GM19438 (cell line): ENCODE data around the gene GAREM1.
"Not testable (repeated sequence)": the region's sequence is repeated elsewhere in the genome, so short reads cannot be mapped to it uniquely, and the experiment has no call there.

Source experiments
- ATAC-seq: cut with Tn5 transposase; IDR thresholded peaks from one replicate; pipeline ENCODE4 v1.9.1; 2021; ENCODE audit warnings: low read depth; ENCODE audit not compliant: unreplicated experiment

GAREM1 gene

GRCh38 chr18:32267463-32267862 is 203.2 kb downstream of the GAREM1 start:
- ATAC-seq = no peak

- ATAC-seq = no peak
Measured at GRCh38 chr18:32264401-32264800, 206.3 kb downstream of the GAREM1 start.

GRCh38 chr18:32262092-32262491 is 208.6 kb downstream of the GAREM1 start:
- ATAC-seq = no peak

DNA sequence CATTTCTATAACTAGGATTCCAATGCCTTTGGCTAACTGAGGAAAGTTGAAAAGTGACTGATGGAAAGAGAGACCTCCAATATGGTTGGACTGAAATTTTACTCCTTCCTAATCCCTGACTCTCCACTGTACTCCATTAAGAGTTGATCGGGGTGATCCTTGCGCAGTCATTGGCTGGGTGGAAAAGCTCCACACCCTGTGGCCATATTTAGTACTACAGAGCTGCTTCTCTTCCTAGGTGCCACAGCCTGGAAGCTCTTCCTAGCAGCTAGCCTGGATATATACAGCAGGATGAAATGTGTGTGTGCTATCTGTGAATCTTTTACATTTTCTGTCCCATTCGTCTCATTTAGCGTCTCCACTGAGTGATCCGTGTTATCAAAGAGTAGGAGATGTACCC is 209.7 kb downstream of the GAREM1 start:
- no peak for ATAC-seq

- no peak for ATAC-seq
Measured at GRCh38 chr18:32259553-32259952, 211.1 kb downstream of the GAREM1 start.

GRCh38 chr18:32258558-32259204 is 212.0 kb downstream of the GAREM1 start:
- ATAC-seq = no peak

- no peak for ATAC-seq
Measured at GRCh38 chr18:32258148-32258547, 212.5 kb downstream of the GAREM1 start.

DNA sequence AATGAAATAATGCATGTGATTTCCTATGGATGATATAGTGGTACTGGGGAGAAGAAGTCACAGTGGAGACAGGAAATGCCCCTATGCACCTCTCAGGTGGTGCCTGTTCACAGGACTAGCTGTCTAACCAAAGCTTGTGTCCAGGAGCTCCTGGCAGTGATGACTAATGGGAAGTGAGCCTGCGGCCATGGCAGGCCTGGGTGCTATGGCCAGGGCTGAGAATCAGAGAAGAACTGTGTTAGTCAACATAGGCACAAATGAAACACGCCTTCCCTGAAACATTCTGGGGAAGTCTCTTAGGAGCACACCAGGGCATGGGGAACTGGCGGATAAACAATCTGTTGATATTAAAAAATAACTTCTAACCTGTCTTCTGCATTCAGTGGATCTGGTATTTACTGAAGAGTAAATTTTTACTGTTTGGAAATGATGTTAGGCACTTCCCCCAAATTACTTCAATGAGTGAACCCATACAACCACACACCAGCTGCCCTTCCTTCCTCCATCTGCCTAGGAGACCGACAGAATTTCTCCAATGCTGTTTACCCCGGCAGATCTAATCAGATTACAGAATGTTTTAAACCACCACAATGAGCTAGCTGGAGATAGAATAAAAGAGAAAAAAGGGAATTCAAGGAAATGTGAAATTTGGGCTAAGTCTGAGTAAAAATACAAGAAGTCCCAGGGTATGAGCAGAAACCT is 213.4 kb downstream of the GAREM1 start:
- ATAC-seq = no peak

GRCh38 chr18:32255570-32255969 is 215.1 kb downstream of the GAREM1 start:
- no peak for ATAC-seq

- no peak for ATAC-seq
Measured at GRCh38 chr18:32252141-32252860, 218.4 kb downstream of the GAREM1 start.

GRCh38 chr18:32251466-32251865 is 219.2 kb downstream of the GAREM1 start:
- ATAC-seq = no peak

- no peak for ATAC-seq
Measured at GRCh38 chr18:32249147-32249929, 221.3 kb downstream of the GAREM1 start.

GRCh38 chr18:32244881-32245280 is 225.8 kb downstream of the GAREM1 start:
- no peak for ATAC-seq

DNA sequence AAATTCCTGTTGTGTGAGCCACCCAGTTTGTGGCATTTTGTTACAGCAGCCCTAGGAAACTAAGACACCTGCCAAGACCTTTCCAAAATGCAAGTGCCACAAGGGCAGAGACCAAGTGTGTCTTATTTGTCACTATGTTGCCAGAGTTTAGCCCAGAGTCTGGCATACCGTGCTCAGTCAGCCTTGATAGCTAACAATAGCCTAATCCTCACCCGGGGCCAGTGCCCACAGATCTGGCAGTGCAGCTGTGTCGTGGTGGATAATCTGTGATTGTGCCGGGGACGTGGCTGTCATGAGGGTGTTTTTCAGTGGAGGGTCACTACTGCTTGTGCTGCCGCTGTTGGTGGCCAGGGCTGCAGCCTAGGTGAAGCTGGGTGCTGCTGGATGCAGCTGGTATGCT is 227.3 kb downstream of the GAREM1 start:
- ATAC-seq = no peak

DNA sequence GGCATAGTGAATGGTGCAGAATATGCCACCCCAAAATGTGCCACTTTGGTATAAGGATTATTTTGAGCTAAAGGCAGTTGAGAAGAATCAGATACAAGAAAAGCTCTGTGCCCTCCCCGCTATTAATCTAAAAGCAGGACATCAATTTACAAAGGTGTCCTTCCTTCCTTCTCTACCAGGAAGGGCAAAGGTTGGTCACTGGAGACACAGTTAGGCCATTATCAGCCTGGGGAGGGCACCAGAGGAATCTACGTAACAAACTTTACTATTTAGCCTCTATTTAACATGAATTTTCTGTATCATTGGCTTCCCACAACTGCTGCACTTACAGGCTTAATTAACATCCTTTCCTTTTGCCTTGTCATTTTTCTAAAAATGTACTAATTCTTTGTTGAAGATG is 228.3 kb downstream of the GAREM1 start:
- no peak for ATAC-seq

DNA sequence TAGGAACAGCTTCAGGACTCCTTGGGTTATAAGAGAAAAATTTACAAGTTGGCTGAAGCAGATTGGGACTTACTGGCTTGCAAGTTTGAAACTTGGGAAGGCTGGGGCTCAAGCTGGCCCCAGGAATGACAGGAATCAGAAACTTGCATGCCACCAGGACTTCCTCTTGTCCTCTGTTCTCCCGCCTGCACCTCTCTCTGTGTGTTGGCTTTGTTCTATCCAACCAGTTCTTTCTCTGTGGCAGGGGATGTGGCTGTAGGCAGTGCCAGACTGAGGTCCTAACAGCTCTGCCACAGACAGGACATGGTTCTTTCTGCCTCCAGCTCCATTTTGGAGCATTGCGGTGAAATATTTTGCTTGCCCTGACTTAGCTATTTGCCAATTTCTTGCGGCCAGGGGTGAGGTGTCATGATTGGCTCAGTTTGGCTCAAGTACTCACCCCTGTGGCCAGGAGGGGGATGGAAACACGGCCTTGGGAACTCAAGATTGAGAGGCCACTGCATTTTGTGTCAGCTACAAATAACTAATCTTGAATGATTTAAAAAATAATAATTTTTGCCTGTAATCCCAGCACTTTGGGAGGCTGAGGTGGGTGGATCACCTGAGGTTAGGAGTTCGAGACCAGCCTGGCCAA is 231.9 kb downstream of the GAREM1 start:
- ATAC-seq = no peak

GRCh38 chr18:32237049-32237448 is 233.6 kb downstream of the GAREM1 start:
- ATAC-seq = no peak

DNA sequence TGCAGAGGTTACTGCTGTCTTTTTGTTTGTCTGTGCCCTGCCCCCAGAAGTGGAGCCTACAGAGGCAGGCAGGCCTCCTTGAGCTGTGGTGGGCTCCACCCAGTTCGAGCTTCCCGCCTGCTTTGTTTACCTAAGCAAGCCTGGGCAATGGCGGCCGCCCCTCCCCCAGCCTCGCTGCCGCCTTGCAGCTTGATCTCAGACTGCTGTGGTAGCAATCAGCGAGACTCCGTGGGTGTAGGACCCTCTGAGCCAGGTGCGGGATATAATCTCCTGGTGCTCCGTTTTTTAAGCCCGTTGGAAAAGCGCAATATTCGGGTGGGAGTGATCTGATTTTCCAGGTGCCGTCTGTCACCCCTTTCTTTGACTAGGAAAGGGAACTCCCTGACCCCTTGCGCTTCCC is 237.3 kb downstream of the GAREM1 start:
- not testable (repeated sequence) for ATAC-seq

DNA sequence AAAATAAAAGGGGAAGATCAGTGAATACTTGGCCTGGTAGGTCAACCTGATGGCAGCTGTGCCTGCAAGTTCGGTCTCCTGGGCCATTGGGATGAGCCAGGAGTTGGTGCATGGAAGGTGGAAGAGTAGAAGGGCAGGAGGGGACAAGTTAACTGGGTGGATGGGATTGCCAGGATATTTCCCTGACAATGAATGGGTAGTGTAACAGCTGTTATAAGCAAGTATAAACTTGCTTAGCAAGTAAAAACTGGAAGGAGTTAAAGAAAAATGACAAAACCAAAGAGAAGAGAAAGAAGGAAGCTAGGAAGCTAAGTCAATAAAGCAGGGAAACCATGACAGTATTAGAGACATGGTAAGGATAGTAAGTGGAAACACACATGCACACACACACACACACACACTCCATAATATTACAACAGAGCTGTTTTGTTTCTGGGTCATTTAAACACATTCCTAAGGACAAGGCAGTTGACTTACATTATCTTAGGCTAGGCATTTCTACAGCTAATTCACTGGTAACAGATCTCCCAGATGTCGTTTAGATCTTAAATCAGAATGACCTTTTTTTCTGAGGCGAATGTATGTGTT is 251.2 kb downstream of the GAREM1 start:
- ATAC-seq = no peak

- ATAC-seq = no peak
Measured at GRCh38 chr18:32216390-32216789, 254.3 kb downstream of the GAREM1 start.
